ENCODE results near the gene RBMS3. TPM values are rescaled to one million over a fixed set of nuclear protein-coding genes. Genes with fewer than 3 reads are reported as not detected.

Gene RBMS3
- total and polyA plus RNA-seq, 2 experiments from 2014 or later, result 3.2 to 7.4 TPM

GRCh38 chr3:29597376-29598008 is 316.6 kb downstream of the RBMS3 start (continued):
- TF ChIP-seq CTCF (conservative IDR thresholded peaks at IDR 0.05; ENCODE audit: low read depth in 2 of 2) (no peak), STAT1 (IDR thresholded peaks at IDR 0.05; ENCODE audit: unreplicated experiment) (no peak), CREB1 (CRISPR knock-in tag; IDR thresholded peaks at IDR 0.05; ENCODE audit: low read depth) (no peak), EZH2phosphoT487 (IDR thresholded peaks at IDR 0.05; ENCODE audit: unreplicated experiment) (no peak), NANOG (IDR thresholded peaks at IDR 0.05; ENCODE audit: borderline replicate concordance) (no peak), POLR2AphosphoS5 (IDR thresholded peaks at IDR 0.05; ENCODE audit: low read depth) (no peak)

DNA sequence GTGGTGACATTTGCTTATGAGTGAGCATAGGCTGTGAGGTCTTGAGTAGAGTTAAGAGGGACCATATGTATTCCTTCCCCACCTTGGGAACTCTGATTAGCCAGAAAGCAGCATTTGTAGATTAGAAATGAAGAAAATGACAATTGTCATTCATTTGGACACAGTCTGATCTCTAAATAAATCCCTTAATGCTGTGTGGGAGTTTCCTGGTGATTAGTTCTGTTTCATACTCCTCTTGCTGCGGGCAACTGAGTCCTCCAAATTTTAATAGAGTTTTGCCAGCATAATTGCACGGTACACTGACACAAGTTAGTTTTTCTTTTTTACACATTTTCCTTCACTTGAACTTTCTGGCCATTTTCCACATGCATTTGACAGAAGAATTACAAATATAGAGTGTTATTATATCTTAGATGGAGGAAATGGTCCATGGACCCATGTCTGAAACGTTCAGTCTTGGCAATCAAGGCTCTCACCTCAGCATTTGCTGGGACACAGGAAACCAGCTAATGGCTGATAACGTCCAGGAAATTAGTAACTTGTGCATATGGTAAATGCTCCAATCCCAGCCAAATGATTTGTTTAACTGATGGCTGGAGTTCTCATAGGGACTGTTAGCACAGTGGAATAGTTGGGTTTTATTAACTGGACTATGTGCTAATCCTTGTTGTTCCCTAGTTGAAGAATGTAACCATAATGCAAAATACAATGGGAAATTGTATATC is 321.2 kb downstream of the RBMS3 start:
- Histone ChIP-seq H3K4me1 (ENCODE audit: insufficient read depth) (no peaks in the 10 kb centered on the region), H3K36me3 (ENCODE audit: insufficient read depth) (no peaks in the 10 kb centered on the region), H3K79me2 (replicated peaks; ENCODE audit: insufficient read depth) (no peaks in the 10 kb centered on the region), H2AFZ (no peak overlapping the region), H3K4me2 (no peak overlapping the region), H3K9me2 (ENCODE audit: insufficient read depth) (no peaks in the 10 kb centered on the region), H4K20me1 (replicated peaks; ENCODE audit: insufficient read depth) (no peaks in the 10 kb centered on the region), H3F3A (replicated peaks; ENCODE audit: low read depth) (no peaks in the 10 kb centered on the region), H3K27ac (ENCODE audit: low read depth) (no peak overlapping the region), H3K4me3 (no peak overlapping the region), H3K27me3 (ENCODE audit: insufficient read depth) (no peaks in the 10 kb centered on the region)
- Mint-ChIP-seq H3K27me3 (ENCODE audit: insufficient read depth, low read depth, poor library complexity) (no peaks in the 10 kb centered on the region), H3K27ac (no peak overlapping the region), H3K9me3 (no peaks in the 10 kb centered on the region), H3K4me1 (peaks cover 7% of the 10 kb centered on the region; the same call in 2 of the 3 replicates), H3K36me3 (ENCODE audit: low read depth) (no peaks in the 10 kb centered on the region), H3K4me3 (no peak overlapping the region)
- ATAC-seq (no peak), DNase-seq (ENCODE audit: low spot score) (no peak)
- TF ChIP-seq NANOG (IDR thresholded peaks at IDR 0.05; ENCODE audit: borderline replicate concordance) (no peak), JUNB (IDR thresholded peaks at IDR 0.05; ENCODE audit: unreplicated experiment) (no peak), CREB1 (CRISPR knock-in tag; IDR thresholded peaks at IDR 0.05; ENCODE audit: low read depth) (no peak), ZNF462 (CRISPR knock-in tag; IDR thresholded peaks at IDR 0.05) (no peak), EZH2 (IDR thresholded peaks at IDR 0.05; ENCODE audit: low read depth, unreplicated experiment) (no peak), ZNF331 (CRISPR knock-in tag; IDR thresholded peaks at IDR 0.05; ENCODE audit: low read depth) (no peak), STAT1 (IDR thresholded peaks at IDR 0.05; ENCODE audit: unreplicated experiment) (no peak), EZH2phosphoT487 (IDR thresholded peaks at IDR 0.05; ENCODE audit: unreplicated experiment) (no peak), POLR2AphosphoS5 (IDR thresholded peaks at IDR 0.05; ENCODE audit: low read depth) (no peak), ZNF114 (CRISPR knock-in tag; IDR thresholded peaks at IDR 0.05) (no peak)
